NCI-H2107 (cell line): ENCODE data around the gene MPDZ.

Experiments
- DNase-seq: peaks from one replicate; lab custom pipeline; 2025; lab: John Stamatoyannopoulos, UW

The MPDZ gene

DNA sequence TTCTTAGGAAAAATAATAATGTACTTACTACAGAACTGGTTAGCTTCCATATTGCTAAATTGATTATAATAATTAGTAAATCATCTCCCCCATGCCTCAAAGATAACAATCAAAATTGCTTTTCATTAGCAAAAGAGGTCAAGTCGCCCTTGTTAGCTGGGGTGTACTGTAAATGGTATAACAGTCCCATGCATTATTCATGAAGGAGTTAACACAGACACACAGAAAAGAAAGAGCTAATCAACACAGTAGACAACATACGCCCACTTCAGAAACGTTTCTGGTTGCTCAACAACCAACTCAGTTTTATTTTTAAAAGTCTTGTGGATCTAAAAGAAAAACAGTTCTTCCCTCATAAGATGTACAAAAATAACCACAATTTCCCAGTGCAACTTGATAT is 100.2 kb downstream of the MPDZ start:
- no peak for DNase-seq

- DNase-seq: no peak
Observed at GRCh38 chr9:13175732-13176131, 103.8 kb downstream of the MPDZ start.

GRCh38 chr9:13174906-13175639 is 104.4 kb downstream of the MPDZ start:
- no peak for DNase-seq

GRCh38 chr9:13173553-13173952 is 105.9 kb downstream of the MPDZ start:
- no peak for DNase-seq

GRCh38 chr9:13171261-13171660 is 108.2 kb downstream of the MPDZ start:
- no peak for DNase-seq

DNA sequence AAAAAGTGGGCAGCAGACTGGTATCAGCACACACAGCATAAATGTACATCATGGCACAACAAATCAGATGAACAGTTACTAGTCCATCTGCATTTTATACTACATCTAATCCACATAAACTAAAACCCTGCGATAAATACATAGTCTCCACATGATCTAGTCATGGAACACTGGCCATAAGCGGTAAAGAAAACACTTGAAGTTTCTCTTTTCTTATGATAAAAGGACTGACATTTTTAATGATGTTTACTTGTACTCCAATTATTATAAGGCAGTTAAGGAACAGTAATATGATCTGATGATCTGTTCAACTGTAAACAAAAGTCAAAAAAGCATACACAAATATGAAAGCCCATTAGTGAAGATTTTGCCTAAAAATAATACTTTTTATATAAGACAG is 112.5 kb downstream of the MPDZ start:
- DNase-seq: no peak

DNA sequence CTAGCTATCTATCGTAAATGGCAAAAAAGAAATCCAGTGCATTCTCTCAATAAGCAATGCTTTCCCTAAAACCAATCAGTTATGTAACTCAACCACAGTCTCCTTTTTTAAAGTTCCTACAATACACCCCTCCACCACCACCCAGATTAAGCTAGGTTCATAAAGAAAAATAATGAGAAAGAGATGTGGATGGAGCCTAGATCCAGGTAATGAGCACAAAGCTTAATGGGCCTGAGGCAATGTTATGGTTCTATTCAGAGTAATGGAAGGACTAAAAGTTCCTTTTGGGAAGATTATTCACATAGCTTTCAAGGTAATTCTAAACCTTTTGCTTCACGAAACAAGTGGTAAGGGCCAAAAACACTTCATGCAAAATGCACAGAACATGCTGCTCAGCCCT is 113.5 kb downstream of the MPDZ start:
- DNase-seq: no peak

DNA sequence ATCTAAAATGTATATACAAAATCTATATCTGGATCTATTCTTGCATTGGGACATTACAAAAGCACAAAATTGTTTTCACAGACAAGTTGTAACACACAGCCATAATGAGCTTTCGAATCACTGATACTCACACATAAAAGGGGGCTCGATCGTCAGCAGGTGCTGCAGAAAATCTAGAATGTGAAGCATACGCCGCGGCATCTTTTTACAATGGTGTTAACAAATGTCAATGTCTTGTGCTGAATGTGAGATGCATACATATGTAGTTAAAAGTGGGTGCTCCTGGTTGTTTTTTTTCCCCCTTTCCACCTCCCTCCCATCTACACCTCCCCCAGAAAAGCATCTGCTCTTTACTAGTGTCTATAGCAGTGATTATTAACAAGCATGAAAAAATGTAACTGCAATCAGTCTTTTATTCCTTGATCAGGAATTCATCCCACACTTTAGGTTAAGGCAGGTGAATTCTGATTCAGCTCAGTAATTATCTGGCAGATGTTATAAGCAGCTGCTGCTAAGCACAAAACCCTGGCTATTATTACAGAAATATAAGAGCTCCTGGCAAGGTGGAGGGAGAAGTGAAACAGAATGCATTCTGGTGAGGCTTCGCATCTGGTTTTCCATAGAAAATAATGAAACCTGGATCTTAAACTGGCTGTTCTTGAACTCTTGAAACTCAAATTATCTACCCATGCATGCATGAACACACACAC is 114.1 kb downstream of the MPDZ start:
- no peak for DNase-seq

- no peak for DNase-seq
Observed at GRCh38 chr9:13163946-13164345, 115.5 kb downstream of the MPDZ start.

- no peak for DNase-seq
Observed at GRCh38 chr9:13163287-13163686, 116.2 kb downstream of the MPDZ start.

GRCh38 chr9:13160051-13160450 is 119.4 kb downstream of the MPDZ start:
- DNase-seq: no peak

- no peak for DNase-seq
Observed at GRCh38 chr9:13158986-13159385, 120.5 kb downstream of the MPDZ start.

GRCh38 chr9:13151489-13151888 is 128.0 kb downstream of the MPDZ start:
- DNase-seq: no peak

DNA sequence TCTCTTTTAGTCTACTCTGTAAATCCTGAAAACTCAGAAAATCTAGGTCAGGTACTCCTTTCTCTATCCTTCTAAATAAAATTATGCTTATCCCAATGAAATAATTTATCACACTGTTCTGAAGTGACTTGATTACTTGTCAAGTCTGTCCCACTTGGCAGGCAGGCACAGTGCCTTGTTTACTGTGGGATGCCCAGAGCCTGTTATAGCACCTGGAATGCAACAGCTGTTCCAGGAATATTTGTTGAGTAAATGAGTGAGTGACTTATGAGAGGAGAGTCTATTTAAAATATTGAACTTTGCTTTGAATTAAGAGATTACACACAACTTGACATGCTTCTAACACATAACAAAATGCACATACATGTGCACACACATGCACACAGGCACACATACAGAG is 130.0 kb downstream of the MPDZ start:
- no peak for DNase-seq

- no peak for DNase-seq
Observed at GRCh38 chr9:13146840-13147239, 132.7 kb downstream of the MPDZ start.

GRCh38 chr9:13145340-13145739 is 134.2 kb downstream of the MPDZ start:
- DNase-seq: no peak

- no peak for DNase-seq
Observed at GRCh38 chr9:13144166-13144775, 135.2 kb downstream of the MPDZ start.

GRCh38 chr9:13143281-13143680 is 136.2 kb downstream of the MPDZ start:
- no peak for DNase-seq

DNA sequence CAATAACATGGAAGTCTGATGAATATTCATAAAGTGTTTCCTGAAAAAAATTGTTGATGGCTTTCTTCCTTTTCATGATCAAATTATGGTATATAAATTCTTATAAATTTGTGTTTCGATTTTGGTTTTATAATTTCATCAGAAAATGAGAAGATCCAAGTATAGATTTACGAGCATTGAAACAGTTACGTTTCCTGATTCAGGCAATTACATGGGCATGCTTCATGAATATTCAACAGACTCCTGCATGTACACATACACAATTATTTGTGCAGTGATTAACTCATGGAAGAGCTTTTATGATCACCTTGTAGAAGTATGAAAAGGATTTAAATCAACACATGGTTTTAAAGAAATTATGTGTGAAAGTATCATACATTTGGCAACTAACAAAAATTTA is 136.7 kb downstream of the MPDZ start:
- DNase-seq: no peak

- no peak for DNase-seq
Observed at GRCh38 chr9:13141629-13142028, 137.9 kb downstream of the MPDZ start.

DNA sequence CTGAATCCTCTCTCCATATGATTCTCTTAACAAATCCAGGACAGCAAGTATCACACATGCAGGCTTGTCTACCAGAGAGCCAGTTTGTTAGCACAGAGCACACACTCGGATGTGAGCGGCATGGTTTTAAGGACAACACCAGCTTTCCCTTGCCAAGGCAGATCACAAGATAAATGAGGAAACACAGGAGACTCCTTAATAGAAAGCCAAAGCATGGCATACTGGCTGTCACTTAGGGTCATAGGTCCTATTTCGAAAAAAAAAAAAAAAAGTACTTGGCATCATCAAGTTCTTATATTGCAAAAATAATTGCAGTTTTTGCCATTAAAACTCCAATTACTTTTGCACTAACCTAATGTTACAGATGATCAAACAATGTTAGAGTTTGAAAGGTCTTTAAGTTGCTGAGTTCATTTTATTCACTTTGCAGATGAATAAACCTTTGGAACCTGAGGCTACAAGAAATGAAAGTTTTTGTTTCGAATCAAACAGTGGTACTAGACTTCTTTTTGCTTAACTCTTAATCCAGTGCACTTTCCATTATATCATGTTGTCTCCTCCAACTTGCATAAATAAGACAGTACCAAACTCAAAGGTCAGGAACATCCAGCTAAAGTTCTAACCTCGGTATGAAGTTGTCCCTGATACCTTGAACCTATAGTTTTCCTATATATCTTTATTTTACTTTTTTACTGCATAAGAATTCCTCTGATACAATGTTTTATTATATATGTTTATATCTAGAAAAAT is 138.5 kb downstream of the MPDZ start:
- DNase-seq: no peak

- no peak for DNase-seq
Observed at GRCh38 chr9:13139641-13140171, 139.8 kb downstream of the MPDZ start.
